PC-3 (cell line): ENCODE measurements around the gene OR51A4.

Experiments
- EZH2 ChIP-seq: fragments of 300-600 bp; sonication (generic); IDR thresholded peaks from one replicate; pipeline ENCODE4 v1.6.1; 2017; ENCODE audit warnings: antibody characterized with exemption, mild to moderate bottlenecking, low read length; ENCODE audit not compliant: unreplicated experiment
- TF ChIP-seq, protein P1 (sequence below): fragments of 300-600 bp; sonication (generic); conservative IDR thresholded peaks from 2 replicates; pipeline ENCODE4 v1.5.1; 2017; ENCODE audit warnings: antibody characterized with exemption, low read depth, mild to moderate bottlenecking, low read length

DNA sequence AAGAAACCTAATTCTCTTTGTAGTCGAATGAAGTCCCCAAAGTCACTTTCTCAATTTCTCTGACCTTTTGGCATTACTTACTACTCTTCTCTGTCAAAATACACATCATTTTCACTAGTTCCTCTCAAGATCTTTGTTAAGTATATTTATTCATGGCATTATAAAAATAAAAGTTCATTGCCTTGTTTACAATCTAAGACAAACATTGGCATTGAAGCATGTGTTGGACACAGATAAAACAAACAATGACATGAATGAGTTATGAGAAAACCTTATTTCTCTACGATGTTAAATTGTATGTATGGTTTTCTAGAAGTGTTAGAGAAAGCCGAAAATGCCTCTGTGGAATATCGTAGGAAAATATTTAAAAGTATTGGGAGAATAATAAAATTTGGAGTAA is 14.7 kb downstream of the OR51A4 start:
- TF ChIP-seq EZH2, result no peak
- TF ChIP-seq, protein P1, sequence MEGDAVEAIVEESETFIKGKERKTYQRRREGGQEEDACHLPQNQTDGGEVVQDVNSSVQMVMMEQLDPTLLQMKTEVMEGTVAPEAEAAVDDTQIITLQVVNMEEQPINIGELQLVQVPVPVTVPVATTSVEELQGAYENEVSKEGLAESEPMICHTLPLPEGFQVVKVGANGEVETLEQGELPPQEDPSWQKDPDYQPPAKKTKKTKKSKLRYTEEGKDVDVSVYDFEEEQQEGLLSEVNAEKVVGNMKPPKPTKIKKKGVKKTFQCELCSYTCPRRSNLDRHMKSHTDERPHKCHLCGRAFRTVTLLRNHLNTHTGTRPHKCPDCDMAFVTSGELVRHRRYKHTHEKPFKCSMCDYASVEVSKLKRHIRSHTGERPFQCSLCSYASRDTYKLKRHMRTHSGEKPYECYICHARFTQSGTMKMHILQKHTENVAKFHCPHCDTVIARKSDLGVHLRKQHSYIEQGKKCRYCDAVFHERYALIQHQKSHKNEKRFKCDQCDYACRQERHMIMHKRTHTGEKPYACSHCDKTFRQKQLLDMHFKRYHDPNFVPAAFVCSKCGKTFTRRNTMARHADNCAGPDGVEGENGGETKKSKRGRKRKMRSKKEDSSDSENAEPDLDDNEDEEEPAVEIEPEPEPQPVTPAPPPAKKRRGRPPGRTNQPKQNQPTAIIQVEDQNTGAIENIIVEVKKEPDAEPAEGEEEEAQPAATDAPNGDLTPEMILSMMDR, result no peak
